ENCODE results near the gene ZNF280A. TPM values are rescaled to one million over a fixed set of nuclear protein-coding genes. Genes with fewer than 3 reads are reported as not detected.

Gene ZNF280A
- total RNA-seq, 1 experiment from 2014 or later = 0.81 TPM

DNA sequence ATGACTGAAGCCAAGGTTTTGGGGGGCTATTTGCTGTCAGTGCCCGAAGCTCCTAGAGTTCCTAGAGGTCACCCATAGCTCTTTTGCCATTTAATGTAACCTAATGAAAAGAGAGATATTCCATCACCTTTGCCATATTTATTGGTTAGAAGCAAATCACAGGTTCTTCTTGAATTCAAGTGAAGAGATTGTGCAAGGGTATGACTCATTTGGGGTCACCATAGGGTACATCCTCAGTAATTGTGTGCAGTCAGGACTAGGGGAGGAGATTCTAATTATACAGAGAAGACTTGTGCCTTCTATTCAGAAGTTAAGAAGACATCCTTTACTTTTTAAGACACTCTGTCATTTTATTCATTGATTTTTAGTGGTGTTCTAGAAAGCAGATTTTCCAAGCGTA is 45.9 kb upstream of the ZNF280A start:
- no peak for ATAC-seq
- Histone ChIP-seq H3K9ac (ENCODE audit: low read length) (no peak overlapping the region), H4K20me1 (ENCODE audit: insufficient read depth) (no peaks in the 10 kb centered on the region), H3K9me3 (ENCODE audit: control insufficient read depth in 1 of 2, insufficient read depth in 1 of 2, low read depth in 1 of 2, low read length in 2 of 2) (no peaks in the 10 kb centered on the region), H3K27ac (ENCODE audit: low read depth, low read length) (no peak overlapping the region), H3K4me3 (replicated peaks in 1 of 2; ENCODE audit: low read depth in 1 of 2, low read length in 2 of 2) (no peak overlapping the region), H3K36me3 (ENCODE audit: control insufficient read depth in 1 of 2, insufficient read depth in 2 of 2, low read length in 2 of 2) (no peaks in the 10 kb centered on the region), H3K79me2 (ENCODE audit: insufficient read depth, low read length) (no peaks in the 10 kb centered on the region), H3K27me3 (ENCODE audit: insufficient read depth, low read length) (peaks cover 10% of the 10 kb centered on the region; the same call in 1 of the 2 replicates), H3K4me1 (ENCODE audit: control insufficient read depth in 1 of 2, insufficient read depth in 2 of 2, low read length in 2 of 2) (no peaks in the 10 kb centered on the region), H3K9me2 (ENCODE audit: insufficient read depth) (no peaks in the 10 kb centered on the region), H3K4me2 (ENCODE audit: low read length) (no peak overlapping the region), H2AFZ (ENCODE audit: low read depth, low read length, poor library complexity, severe bottlenecking) (no peak overlapping the region)
- BruUV-seq (replicated peaks) = no TSS peak
- ChIA-PET POLR2A (no interaction called here), RAD21 (ENCODE audit: low non-redundant PET in 1 of 2, low total read pairs in 2 of 2, uncharacterized antibody in 2 of 2, unreplicated experiment in 2 of 2) (no interaction called here), CTCF (interaction anchor here (2.5 to 2.7 kb wide), 2 partner anchors 11 to 21 kb away, joined by 6 to 17 read pairs; no protein-coding TSS in a partner anchor)
- TF ChIP-seq CTCF (IDR thresholded peaks at IDR 0.05 in 2 of 3, conservative IDR thresholded peaks at IDR 0.05 in 1 of 3; ENCODE audit: borderline replicate concordance in 1 of 3, insufficient read depth in 1 of 3, low read depth in 2 of 3, low read length in 2 of 3) (no peak), MAX (IDR thresholded peaks at IDR 0.05) (no peak), POLR2A (IDR thresholded peaks at IDR 0.05; ENCODE audit: borderline replicate concordance, extremely low read depth, insufficient read depth, insufficient read length) (no peak)
- no peak for DNase-seq (ENCODE audit: low read depth, low spot score)
- intact Hi-C loops (cut with micrococcal nuclease) = no loop called here

GRCh38 chr22:22558972-22559603 is 39.0 kb upstream of the ZNF280A start, which contains the start of gene PRAME:
PRAME (minus strand) TSS chr22:22559265; CDS start chr22:22556832, 2,433 bp downstream.
- Histone ChIP-seq H3K9ac (ENCODE audit: low read length) (peak within 1 kb of the TSS; percentile 54), H3K4me3 (replicated peaks in 1 of 2; ENCODE audit: low read depth in 1 of 2, low read length in 2 of 2) (peak within 1 kb of the TSS; percentile 60 to 61), H3K9me3 (ENCODE audit: control insufficient read depth in 1 of 2, insufficient read depth in 1 of 2, low read depth in 1 of 2, low read length in 2 of 2) (no peaks in the 10 kb centered on the region), H3K9me2 (ENCODE audit: insufficient read depth) (no peaks in the 10 kb centered on the region), H3K4me1 (ENCODE audit: control insufficient read depth in 1 of 2, insufficient read depth in 2 of 2, low read length in 2 of 2) (peaks cover 0 to 11% of the 10 kb centered on the region in 2 experiments; a peak in 2 of 4 replicates), H3K79me2 (ENCODE audit: insufficient read depth, low read length) (no peaks in the 10 kb centered on the region), H3K36me3 (ENCODE audit: control insufficient read depth in 1 of 2, insufficient read depth in 2 of 2, low read length in 2 of 2) (0 out of 4 replicates have a peak, but pooled peaks cover 0 to 3% of the 10 kb centered on the region in 2 experiments), H2AFZ (ENCODE audit: low read depth, low read length, poor library complexity, severe bottlenecking) (peak within 1 kb of the TSS; percentile 54), H3K4me2 (ENCODE audit: low read length) (peak within 1 kb of the TSS; percentile 64), H3K27me3 (ENCODE audit: insufficient read depth, low read length) (no peaks in the 10 kb centered on the region), H4K20me1 (ENCODE audit: insufficient read depth) (no peaks in the 10 kb centered on the region), H3K27ac (ENCODE audit: low read depth, low read length) (peak within 1 kb of the TSS; percentile 52; the same call in 1 of the 2 replicates)
- RAD21 ChIA-PET (ENCODE audit: low non-redundant PET in 1 of 2, low total read pairs in 2 of 2, uncharacterized antibody in 2 of 2, unreplicated experiment in 2 of 2) = no interaction called here
- intact Hi-C loops (cut with micrococcal nuclease) = no loop called here
- BruUV-seq (replicated peaks) = no TSS peak
- CTCF ChIA-PET = interaction anchor here (0.6 to 2.2 kb wide), 8 partner anchors 8 to 202 kb away, joined by 3 to 11 read pairs (median 4); partner anchors contain the start of genes ZNF280A and ZNF280B
- peak; percentile 98 for ATAC-seq
- 0 out of 2 replicates have a peak, but pooled peaks have one; percentile 43 for TF ChIP-seq CBX3 (IDR thresholded peaks at IDR 0.05; ENCODE audit: low read depth)
- TF ChIP-seq RAD21 (IDR thresholded peaks at IDR 0.05; ENCODE audit: low read depth) = 0 out of 2 replicates have a peak, but pooled peaks have one; percentile 23
- TF ChIP-seq ZFX (IDR thresholded peaks at IDR 0.05) = 0 out of 2 replicates have a peak, but pooled peaks have one; percentile 9
- no peak for TF ChIP-seq ZBTB33 (IDR thresholded peaks at IDR 0.05; ENCODE audit: extremely low read depth, insufficient replicate concordance, low read length)
- no peak for TF ChIP-seq SP1 (IDR thresholded peaks at IDR 0.05; ENCODE audit: low read depth)
- TF ChIP-seq POLR2AphosphoS5 (IDR thresholded peaks at IDR 0.05; ENCODE audit: low read depth, low read length) = peak; percentile 30; the same call in 1 of the 2 replicates
- TF ChIP-seq CTCF (IDR thresholded peaks at IDR 0.05 in 2 of 3, conservative IDR thresholded peaks at IDR 0.05 in 1 of 3; ENCODE audit: borderline replicate concordance in 1 of 3, insufficient read depth in 1 of 3, low read depth in 2 of 3, low read length in 2 of 3) = peak; percentile 98 to 100 (median 99)
- TF ChIP-seq YY1 (IDR thresholded peaks at IDR 0.05; ENCODE audit: extremely low read depth, insufficient replicate concordance, low read depth, low read length) = peak; percentile 45
- DNase-seq (ENCODE audit: low read depth, low spot score) = peak; percentile 80
- POLR2A ChIA-PET = no interaction called here
